Pancreas (tissue), 10 donors: Measurements from ENCODE around the gene COL4A1. TPM values are rescaled to one million over a fixed set of nuclear protein-coding genes. Genes with fewer than 3 reads are reported as not detected.
A peak's percentile ranks its signal among the peaks of the same experiment; 100 is the strongest.

Experiments
- ATAC-seq, 4 donors: fragments of 200-7000 bp; cut with Tn5 transposase; one replicate each; pipeline versions ENCODE4 v1.8.0 to v1.9.1; 2020; ENCODE audit warnings: mild to moderate bottlenecking in 4 of 4, moderate library complexity in 4 of 4
- DNase-seq, 6 donors: peaks; one replicate each; pipeline ENCODE4 v3.0.0-alpha.2; 2020
- FAIRE-seq: peaks from 2 replicates; lab custom pipeline; 2012; peaks lifted over from hg19 to GRCh38; lab: Jason Lieb, UNC
- H3K27ac ChIP-seq, 4 donors: fragments of 200-600 bp; sonication (generic); 1 replicate in 3 of 4; 2 replicates in 1 of 4; pipeline versions ENCODE4 v1.5.0 to v1.8.0; 2020
- H3K27me3 ChIP-seq, 4 donors: fragments of 200-600 bp; one replicate each; pipeline ENCODE4 v1.8.0; 2021
- H3K36me3 ChIP-seq, 3 donors: fragments of 200-600 bp; sonication (generic) in 1 of 3; one replicate each; pipeline versions ENCODE4 v1.5.0 to v1.8.0; 2020 to 2021
- H3K4me1 ChIP-seq, 3 donors: fragments of 200-600 bp; one replicate each; pipeline ENCODE4 v1.8.0; 2021
- H3K4me3 ChIP-seq, 4 donors: fragments of 200-600 bp; sonication (generic) in 2 of 4; one replicate each; pipeline versions ENCODE4 v1.5.0 to v1.8.0; 2020 to 2021
- H3K9me3 ChIP-seq, 4 donors: fragments of 200-600 bp; one replicate each; pipeline ENCODE4 v1.8.0; 2021
- WGBS, 2 donors: extraction: QIAGEN DNeasy Blood & Tissue Kit; methylation state at CpG; one replicate each; pipeline ENCODE4 v1.1.7; 2013; 5-methylcytosine and 5-hydroxymethylcytosine counted together
- intact Hi-C, 3 donors: fragments of 100-400 bp; cut with DNase I; formaldehyde crosslinking; loops; one replicate each; pipeline versions ENCODE4 v1.11.1 to v1.14.2; 2022
- polyA plus RNA-seq, 2 donors: library from polyadenylated mRNA; stranded (reverse); fragments of 200-250 nt; gene quantifications; one replicate each; pipeline ENCODE4 v1.2.3, GENCODE V29; 2013
- total RNA-seq, 6 donors: library from RNA; stranded (reverse); fragmentation: NEBNext Ultra II Directional in 4 of 6; extraction: Animal tissue kit (Norgen Biotek cat#: 25700) in 4 of 6; gene quantifications; one replicate each; pipeline versions ENCODE4 v1.2.1 to v1.2.4, GENCODE V29; 2021 to 2023
- TF ChIP-seq, protein P1 (sequence below), 4 donors: fragments of 200-600 bp; sonication (generic) in 3 of 4; IDR thresholded peaks; one replicate each; pipeline versions ENCODE4 v1.5.0 to v1.8.0; 2021; ENCODE audit warnings: antibody characterized with exemption in 4 of 4
- donor health status: healthy with polysubstance abuse.
- donor health status: DM: no; HTN: no; CAD: no; lungs with moderate emphysema.
- donor health status: DM: no; HTN: no; CAD: no.
- donor health status: control.
- donor health status: control.
- donor health status: Bipolar disorder and iron deficiency.
- donor health status: DM: yes; HTN: yes; CAD: no.
- donor health status: DM: no; HTN: no; CAD: no.
- donor health status: DM: no; HTN: no; CAD: no.
- donor health status: DM: yes; HTN: yes; CAD: no.

The COL4A1 gene
- total and polyA plus RNA-seq, 8 donors = 20.7 to 167 (median 35.6) TPM

- H3K4me1 ChIP-seq = no peaks in the 10 kb centered on the region
- FAIRE-seq = no peak
- no peaks in the 10 kb centered on the region for H3K36me3 ChIP-seq
- DNase-seq = no peak
- 57 to 62% methylated on average over 4 of the region's 4 CpGs for WGBS, 2 donors
- no peak overlapping the region for H3K4me3 ChIP-seq
- H3K9me3 ChIP-seq = no peaks in the 10 kb centered on the region
- H3K27ac ChIP-seq = peak overlapping the region in 3 of 4 donors; percentile 28 to 50 (median 48)
- ATAC-seq = no peak
- no peaks in the 10 kb centered on the region for H3K27me3 ChIP-seq
- intact Hi-C loops = no loop called here
- TF ChIP-seq, protein P1, sequence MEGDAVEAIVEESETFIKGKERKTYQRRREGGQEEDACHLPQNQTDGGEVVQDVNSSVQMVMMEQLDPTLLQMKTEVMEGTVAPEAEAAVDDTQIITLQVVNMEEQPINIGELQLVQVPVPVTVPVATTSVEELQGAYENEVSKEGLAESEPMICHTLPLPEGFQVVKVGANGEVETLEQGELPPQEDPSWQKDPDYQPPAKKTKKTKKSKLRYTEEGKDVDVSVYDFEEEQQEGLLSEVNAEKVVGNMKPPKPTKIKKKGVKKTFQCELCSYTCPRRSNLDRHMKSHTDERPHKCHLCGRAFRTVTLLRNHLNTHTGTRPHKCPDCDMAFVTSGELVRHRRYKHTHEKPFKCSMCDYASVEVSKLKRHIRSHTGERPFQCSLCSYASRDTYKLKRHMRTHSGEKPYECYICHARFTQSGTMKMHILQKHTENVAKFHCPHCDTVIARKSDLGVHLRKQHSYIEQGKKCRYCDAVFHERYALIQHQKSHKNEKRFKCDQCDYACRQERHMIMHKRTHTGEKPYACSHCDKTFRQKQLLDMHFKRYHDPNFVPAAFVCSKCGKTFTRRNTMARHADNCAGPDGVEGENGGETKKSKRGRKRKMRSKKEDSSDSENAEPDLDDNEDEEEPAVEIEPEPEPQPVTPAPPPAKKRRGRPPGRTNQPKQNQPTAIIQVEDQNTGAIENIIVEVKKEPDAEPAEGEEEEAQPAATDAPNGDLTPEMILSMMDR (IDR thresholded peaks at IDR 0.05) = no peak
Observed at GRCh38 chr13:110319397-110319773, 12.4 kb upstream of the COL4A1 start.

DNA sequence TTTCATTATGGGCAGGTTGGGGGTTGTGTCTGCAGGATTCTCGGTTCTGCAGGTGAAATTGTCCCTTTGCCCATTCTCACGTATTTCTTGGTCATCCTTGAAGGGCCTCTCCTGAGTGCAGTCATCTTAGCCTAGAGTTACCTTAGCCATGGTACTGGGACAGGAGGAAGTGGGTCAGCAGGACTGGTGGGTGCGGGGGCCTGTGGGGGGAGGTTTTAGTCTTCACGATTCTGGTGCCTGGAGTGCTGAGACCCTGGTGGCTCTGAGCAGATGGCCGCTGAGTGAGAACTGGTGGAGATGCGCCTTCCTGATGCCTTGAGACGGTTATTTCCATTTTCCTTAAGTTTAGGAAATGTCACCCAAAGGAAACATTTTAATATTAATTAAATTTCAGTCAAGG is 12.0 kb upstream of the COL4A1 start:
- Histone ChIP-seq H3K27me3 (no peaks in the 10 kb centered on the region), H3K4me1 (no peaks in the 10 kb centered on the region), H3K9me3 (no peaks in the 10 kb centered on the region), H3K4me3 (no peak overlapping the region), H3K36me3 (no peaks in the 10 kb centered on the region), H3K27ac (no peak overlapping the region)
- FAIRE-seq (no peak), DNase-seq (no peak), ATAC-seq (no peak)
- intact Hi-C loops = no loop called here
- TF ChIP-seq, protein P1 (IDR thresholded peaks at IDR 0.05) = no peak
- 71 to 75% methylated on average over 7 of the region's 7 CpGs for WGBS, 2 donors

- intact Hi-C loops = no loop called here
- WGBS, 2 donors = 62 to 72% methylated on average over 13 of the region's 13 CpGs
- ATAC-seq (no peak), DNase-seq (no peak), FAIRE-seq (no peak)
- Histone ChIP-seq H3K36me3 (no peaks in the 10 kb centered on the region), H3K4me3 (no peak overlapping the region), H3K4me1 (no peaks in the 10 kb centered on the region), H3K9me3 (no peaks in the 10 kb centered on the region), H3K27me3 (no peaks in the 10 kb centered on the region), H3K27ac (no peak overlapping the region)
- TF ChIP-seq, protein P1 (IDR thresholded peaks at IDR 0.05) = no peak
Observed at GRCh38 chr13:110317496-110318195, 10.7 kb upstream of the COL4A1 start.

DNA sequence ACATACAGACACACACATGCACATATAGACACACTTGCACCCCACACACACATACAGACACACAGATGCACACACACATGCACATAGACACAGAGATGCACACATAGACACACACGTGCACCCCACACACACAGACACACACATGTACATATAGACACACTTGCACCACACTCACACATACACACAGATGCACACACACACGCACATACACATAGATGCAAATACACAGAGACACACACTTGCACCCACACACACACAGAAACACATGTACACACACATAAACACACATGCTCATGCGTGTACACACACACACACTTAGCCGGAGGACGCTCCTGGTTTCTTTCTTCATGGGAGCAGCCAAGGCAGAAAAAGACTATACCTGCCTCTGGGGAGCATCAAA is 10.1 kb upstream of the COL4A1 start:
- intact Hi-C loops = no loop called here

DNA sequence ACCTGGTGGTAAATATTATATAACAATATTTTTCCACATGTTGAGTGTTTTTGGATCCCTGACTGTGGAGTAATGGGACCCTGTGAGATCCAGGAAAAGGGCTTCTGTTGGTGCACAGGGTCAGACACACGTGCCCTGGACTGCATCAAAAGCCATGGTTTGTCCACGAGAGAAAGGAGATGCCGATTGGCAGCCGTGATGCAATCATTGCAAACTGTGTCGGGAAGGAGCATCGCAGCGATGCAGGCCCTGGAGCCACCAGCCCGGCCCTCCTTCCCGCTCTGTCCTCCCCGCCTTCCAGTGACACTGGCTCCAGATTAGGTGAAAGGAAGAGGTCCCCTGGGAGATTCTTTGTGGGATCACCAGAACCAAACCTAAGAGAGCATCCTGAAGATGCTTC is 9.2 kb upstream of the COL4A1 start:
- DNase-seq (no peak), FAIRE-seq (no peak), ATAC-seq (no peak)
- Histone ChIP-seq H3K36me3 (no peaks in the 10 kb centered on the region), H3K4me3 (no peak overlapping the region), H3K9me3 (no peaks in the 10 kb centered on the region), H3K4me1 (no peaks in the 10 kb centered on the region), H3K27me3 (peaks cover 0 to under 1% (median 0%) of the 10 kb centered on the region in 4 donors), H3K27ac (no peak overlapping the region)
- TF ChIP-seq, protein P1 (IDR thresholded peaks at IDR 0.05) = no peak
- 76 to 84% methylated on average over 10 of the region's 10 CpGs for WGBS, 2 donors
- intact Hi-C loops = no loop called here

More for the DNA sequence above, 10.1 kb upstream of the COL4A1 start:
- FAIRE-seq = no peak
- H3K9me3 ChIP-seq = no peaks in the 10 kb centered on the region
- H3K36me3 ChIP-seq = no peaks in the 10 kb centered on the region
- no peak for DNase-seq
- 75 to 79% methylated on average over 5 of the region's 5 CpGs for WGBS, 2 donors
- no peaks in the 10 kb centered on the region for H3K4me1 ChIP-seq
- no peak overlapping the region for H3K27ac ChIP-seq
- H3K4me3 ChIP-seq = no peak overlapping the region
- no peak for ATAC-seq
- H3K27me3 ChIP-seq = no peaks in the 10 kb centered on the region
- TF ChIP-seq, protein P1 (IDR thresholded peaks at IDR 0.05) = no peak
